ENCODE results near the gene STK24. TPM values are rescaled to one million over a fixed set of nuclear protein-coding genes. Genes with fewer than 3 reads are reported as not detected.
A peak's percentile ranks its signal among the peaks of the same experiment; 100 is the strongest.

STK24 gene
- polyA plus RNA-seq, 1 of the 3 experiments (the other 2 are of a cell fraction) = 30.5 TPM

- ChIA-PET POLR2A (no interaction called here), CTCF (interaction anchor here (0.7 to 2.4 kb wide), 5 partner anchors 9 to 111 kb away, joined by 3 to 8 read pairs (median 4); no protein-coding TSS in a partner anchor)
- peak overlapping the region; percentile 37 to 82 for H3K27ac ChIP-seq (ENCODE audit: low read depth in 2 of 2, low read length in 1 of 2)
- TF ChIP-seq EP300 (IDR thresholded peaks at IDR 0.05; ENCODE audit: borderline replicate concordance in 1 of 2, low read depth in 1 of 2, low read length in 1 of 2) = peak in 1 of 2 experiments; percentile 26; a peak in 1 of 4 replicates
- TF ChIP-seq MXI1 (IDR thresholded peaks at IDR 0.05; ENCODE audit: low read depth, low read length) = 0 out of 2 replicates have a peak, but pooled peaks have one; percentile 54
- TF ChIP-seq REST (IDR thresholded peaks at IDR 0.05; ENCODE audit: low read depth, low read length) = no peak
- no peak for TF ChIP-seq MAX (IDR thresholded peaks at IDR 0.05; ENCODE audit: low read depth)
- no peak for TF ChIP-seq FOXJ3 (CRISPR knock-in tag; IDR thresholded peaks at IDR 0.05)
- TF ChIP-seq IRF3 (IDR thresholded peaks at IDR 0.05; ENCODE audit: low read depth, low read length) = no peak
- no peak for TF ChIP-seq NRF1 (IDR thresholded peaks at IDR 0.05; ENCODE audit: low read depth, low read length)
- no peak for TF ChIP-seq FOXM1 (IDR thresholded peaks at IDR 0.05; ENCODE audit: low read depth)
- TF ChIP-seq RAD21 (IDR thresholded peaks at IDR 0.05; ENCODE audit: low read length) = no peak
- no peak for TF ChIP-seq TEAD4 (IDR thresholded peaks at IDR 0.05; ENCODE audit: borderline replicate concordance, insufficient read depth)
- no peak for TF ChIP-seq TCF12 (IDR thresholded peaks at IDR 0.05)
- TF ChIP-seq SMC3 (IDR thresholded peaks at IDR 0.05; ENCODE audit: low read depth, low read length) = no peak
- TF ChIP-seq CTCF (IDR thresholded peaks at IDR 0.05) = 0 out of 2 replicates have a peak, but pooled peaks have one; percentile 14
- TF ChIP-seq RCOR1 (IDR thresholded peaks at IDR 0.05; ENCODE audit: low read length) = peak; percentile 76; the same call in 1 of the 2 replicates
- TF ChIP-seq FOSL2 (IDR thresholded peaks at IDR 0.05; ENCODE audit: borderline replicate concordance, low read depth) = no peak
- no peak for TF ChIP-seq RFX5 (IDR thresholded peaks at IDR 0.05; ENCODE audit: low read length)
- peak; percentile 56 for TF ChIP-seq CHD2 (IDR thresholded peaks at IDR 0.05; ENCODE audit: low read length, partially characterized antibody)
- TF ChIP-seq USF1 (IDR thresholded peaks at IDR 0.05; ENCODE audit: borderline replicate concordance, low read depth) = no peak
- peak; percentile 79 for TF ChIP-seq GATA2 (CRISPR knock-in tag; IDR thresholded peaks at IDR 0.05)
- no peak for TF ChIP-seq NFIC (IDR thresholded peaks at IDR 0.05; ENCODE audit: borderline replicate concordance)
- TF ChIP-seq RXRA (IDR thresholded peaks at IDR 0.05; ENCODE audit: borderline replicate concordance, low read depth) = no peak
- TF ChIP-seq EZH2phosphoT487 (IDR thresholded peaks at IDR 0.05; ENCODE audit: borderline replicate concordance, low read depth) = no peak
- TF ChIP-seq PBX3 (IDR thresholded peaks at IDR 0.05) = no peak
- TF ChIP-seq SIN3A (IDR thresholded peaks at IDR 0.05; ENCODE audit: borderline replicate concordance, low read depth, low read length) = no peak
Measured at GRCh38 chr13:98541701-98542203, 35.2 kb downstream of the STK24 start.

More at GRCh38 chr13:98541701-98542203, 35.2 kb downstream of the STK24 start:
- Histone ChIP-seq H3K9me3 (no peaks in the 10 kb centered on the region), H3K4me1 (ENCODE audit: control insufficient read depth in 1 of 2, insufficient read depth in 2 of 2, low read depth in 1 of 2, low read length in 1 of 2) (peaks cover 0 to 62% of the 10 kb centered on the region in 2 experiments; a peak in 3 of 4 replicates), H3K4me2 (peak overlapping the region; percentile 28; the same call in 1 of the 2 replicates), H4K20me1 (ENCODE audit: insufficient read depth) (peaks cover 91% of the 10 kb centered on the region), H3F3A (replicated peaks; ENCODE audit: insufficient read depth) (no peaks in the 10 kb centered on the region), H2AFZ (ENCODE audit: low read depth) (no peak overlapping the region), H3K9me2 (no peaks in the 10 kb centered on the region), H3K27me3 (ENCODE audit: insufficient read depth) (no peaks in the 10 kb centered on the region), H3K79me2 (ENCODE audit: insufficient read depth) (peaks cover 100% of the 10 kb centered on the region), H3K4me3 (ENCODE audit: low read depth in 2 of 2, low read length in 1 of 2) (no peak overlapping the region), H3K36me3 (replicated peaks in 1 of 2; ENCODE audit: control insufficient read depth in 1 of 2, insufficient read depth in 2 of 2, low read length in 1 of 2) (peaks cover 0 to 6% of the 10 kb centered on the region in 2 experiments), H3K9ac (no peak overlapping the region)
- 58% methylated on average over 10 of the region's 10 CpGs for WGBS (ENCODE audit: low lambda C conversion rate)
- peak; percentile 74 for DNase-seq
